H9 (cell line): ENCODE data around the gene PLXNC1. TPM values are rescaled to one million over a fixed set of nuclear protein-coding genes. Genes with fewer than 3 reads are reported as not detected.

Source experiments
- DNase-seq: peaks from one replicate; pipeline ENCODE4 v3.0.0-alpha.2; 2017
- H2AFZ ChIP-seq: one replicate; pipeline ENCODE4 v1.6.1; 2013; ENCODE audit warnings: mild to moderate bottlenecking, low read length, control low read depth, moderate library complexity
- H2AK5ac ChIP-seq: 2 replicates; pipeline ENCODE4 v1.6.1; 2013; ENCODE audit warnings: low read length, control low read depth, mixed read lengths; ENCODE audit not compliant: insufficient read length
- H2BK120ac ChIP-seq: one replicate; pipeline ENCODE4 v1.6.1; 2013; ENCODE audit warnings: low read depth, mild to moderate bottlenecking, low read length, control low read depth, inconsistent platforms; ENCODE audit not compliant: poor library complexity, severe bottlenecking
- H2BK12ac ChIP-seq: 2 replicates; pipeline ENCODE4 v1.6.1; 2013; ENCODE audit warnings: low read length, control low read depth, mixed read lengths, low read depth; ENCODE audit not compliant: insufficient read length
- H2BK15ac ChIP-seq: 2 replicates; pipeline ENCODE4 v1.6.1; 2013; ENCODE audit warnings: low read depth, low read length, control low read depth
- H2BK20ac ChIP-seq: one replicate; pipeline ENCODE4 v1.6.1; 2013; ENCODE audit warnings: low read depth, mild to moderate bottlenecking, low read length, control low read depth, inconsistent platforms; ENCODE audit not compliant: poor library complexity, severe bottlenecking
- H2BK5ac ChIP-seq: 2 replicates; pipeline ENCODE4 v1.6.1; 2013; ENCODE audit warnings: low read length, control low read depth, mixed read lengths; ENCODE audit not compliant: insufficient read length
- H3K14ac ChIP-seq: 2 replicates; pipeline ENCODE4 v1.6.1; 2013; ENCODE audit warnings: low read length, control low read depth; ENCODE audit not compliant: insufficient read depth
- H3K18ac ChIP-seq: 2 replicates; pipeline ENCODE4 v1.6.1; 2013; ENCODE audit warnings: low read depth, mild to moderate bottlenecking, mixed read lengths, low read length, control low read depth; ENCODE audit not compliant: insufficient read length
- H3K23ac ChIP-seq: 2 replicates; pipeline ENCODE4 v1.6.1; 2013; ENCODE audit warnings: low read length, control low read depth, mixed read lengths, low read depth; ENCODE audit not compliant: insufficient read length
- H3K23me2 ChIP-seq: 2 replicates; pipeline ENCODE4 v1.6.1; 2013; ENCODE audit warnings: low read depth, mild to moderate bottlenecking, mixed read lengths, low read length, control low read depth; ENCODE audit not compliant: insufficient read length, poor library complexity, severe bottlenecking
- H3K27ac ChIP-seq: 2 replicates; pipeline ENCODE4 v1.5.1; 2013; ENCODE audit warnings: low read length, control low read depth, mixed read lengths, low read depth; ENCODE audit not compliant: insufficient read length
- H3K27me3 ChIP-seq: 2 replicates; pipeline ENCODE4 v1.6.1; 2013; ENCODE audit warnings: low read length, control low read depth, inconsistent platforms; ENCODE audit not compliant: insufficient read depth
- H3K4ac ChIP-seq: 2 replicates; pipeline ENCODE4 v1.6.1; 2013; ENCODE audit warnings: low read depth, mild to moderate bottlenecking, control low read depth, inconsistent platforms, low read length, moderate library complexity
- H3K4me1 ChIP-seq: 2 replicates; pipeline ENCODE4 v1.6.1; 2013; ENCODE audit warnings: low read length, control low read depth, inconsistent platforms; ENCODE audit not compliant: insufficient read depth
- H3K4me2 ChIP-seq: 2 replicates; pipeline ENCODE4 v1.6.1; 2013; ENCODE audit warnings: low read length, control low read depth, mixed read lengths; ENCODE audit not compliant: insufficient read length, insufficient read depth
- H3K56ac ChIP-seq: 2 replicates; pipeline ENCODE4 v1.6.1; 2013; ENCODE audit warnings: low read depth, mild to moderate bottlenecking, mixed read lengths, low read length, control low read depth; ENCODE audit not compliant: insufficient read length
- H3K79me1 ChIP-seq: 2 replicates; pipeline ENCODE4 v1.6.1; 2013; ENCODE audit warnings: low read depth, mild to moderate bottlenecking, moderate library complexity, low read length, control low read depth, inconsistent platforms; ENCODE audit not compliant: insufficient read depth, poor library complexity, severe bottlenecking
- H3K79me2 ChIP-seq: 2 replicates; pipeline ENCODE4 v1.6.1; 2013; ENCODE audit warnings: low read length, control low read depth, inconsistent platforms; ENCODE audit not compliant: insufficient read depth
- H3K9ac ChIP-seq: 2 replicates; pipeline ENCODE4 v1.6.1; 2013; ENCODE audit warnings: low read length, control low read depth, mixed read lengths; ENCODE audit not compliant: insufficient read length; ENCODE audit errors: extremely low read depth
- H3K9me3 ChIP-seq: one replicate; pipeline ENCODE4 v1.6.1; 2013; ENCODE audit warnings: low read depth, low read length, inconsistent platforms; ENCODE audit not compliant: control insufficient read depth
- H3T11ph ChIP-seq: one replicate; pipeline ENCODE4 v1.6.1; 2013; ENCODE audit warnings: mild to moderate bottlenecking, low read length, control low read depth, inconsistent platforms
- H4K20me1 ChIP-seq: one replicate; pipeline ENCODE4 v1.6.1; 2013; ENCODE audit not compliant: control insufficient read depth, insufficient read length, insufficient read depth
- H4K5ac ChIP-seq: 2 replicates; pipeline ENCODE4 v1.6.1; 2013; ENCODE audit warnings: low read depth, mild to moderate bottlenecking, mixed read lengths, low read length, control low read depth; ENCODE audit not compliant: insufficient read length
- H4K8ac ChIP-seq: replicated peaks from 2 replicates; pipeline ENCODE4 v1.6.1; 2013; ENCODE audit warnings: low read length, control low read depth, mixed read lengths, low read depth; ENCODE audit not compliant: insufficient read length
- H4K91ac ChIP-seq: 2 replicates; pipeline ENCODE4 v1.6.1; 2013; ENCODE audit warnings: low read depth, mild to moderate bottlenecking, moderate library complexity, mixed read lengths, low read length, control low read depth; ENCODE audit not compliant: insufficient read length
- H3K27ac Mint-ChIP-seq, 3 experiments: 2 replicates in 2 of 3; 3 replicates in 1 of 3; pipeline ENCODE4 v1.8.0; 2020 to 2021; ENCODE audit warnings: mixed read lengths in 3 of 3, mild to moderate bottlenecking in 1 of 3, moderate library complexity in 1 of 3
- H3K27me3 Mint-ChIP-seq: 2 replicates; pipeline ENCODE4 v1.8.0; 2021; ENCODE audit warnings: low read depth, mild to moderate bottlenecking, moderate library complexity, mixed read lengths
- H3K36me3 Mint-ChIP-seq, 3 experiments: 2 replicates in 2 of 3; 3 replicates in 1 of 3; pipeline ENCODE4 v1.8.0; 2020 to 2021; ENCODE audit warnings: low read depth in 3 of 3, mixed read lengths in 3 of 3; ENCODE audit not compliant: insufficient read depth in 1 of 3
- H3K4me1 Mint-ChIP-seq, 2 experiments: 2 replicates each; pipeline ENCODE4 v1.8.0; 2020; ENCODE audit warnings: mixed read lengths in 2 of 2
- H3K4me3 Mint-ChIP-seq, 2 experiments: 2 replicates in 1 of 2; 3 replicates in 1 of 2; pipeline ENCODE4 v1.8.0; 2020 to 2021; ENCODE audit warnings: mild to moderate bottlenecking in 2 of 2, mixed read lengths in 2 of 2, moderate library complexity in 1 of 2
- H3K9me3 Mint-ChIP-seq, 2 experiments: 2 replicates in 1 of 2; 3 replicates in 1 of 2; pipeline ENCODE4 v1.8.0; 2020; ENCODE audit warnings: mild to moderate bottlenecking in 2 of 2, mixed read lengths in 2 of 2, moderate library complexity in 1 of 2
- WGBS: extraction: QIAGEN DNeasy Blood & Tissue Kit; methylation state at CpG from one replicate; pipeline ENCODE4 v1.1.7; 2013; ENCODE audit warnings: missing lambda C conversion rate, low lambda C conversion rate, mixed read lengths; ENCODE audit not compliant: insufficient read length; ENCODE audit errors: extremely low coverage; 5-methylcytosine and 5-hydroxymethylcytosine counted together
- total RNA-seq: library from RNA; stranded (reverse); gene quantifications from 2 replicates; pipeline ENCODE4 v1.2.1, GENCODE V29; 2021
- TF ChIP-seq, protein P1 (sequence below): fragments of 200-600 bp; sonication (generic); conservative IDR thresholded peaks from 3 replicates; pipeline ENCODE4 v1.8.0; 2021; ENCODE audit warnings: antibody characterized with exemption, mild to moderate bottlenecking

PLXNC1 gene
- total RNA-seq, 1 experiment from 2014 or later = 1.2 TPM

DNA sequence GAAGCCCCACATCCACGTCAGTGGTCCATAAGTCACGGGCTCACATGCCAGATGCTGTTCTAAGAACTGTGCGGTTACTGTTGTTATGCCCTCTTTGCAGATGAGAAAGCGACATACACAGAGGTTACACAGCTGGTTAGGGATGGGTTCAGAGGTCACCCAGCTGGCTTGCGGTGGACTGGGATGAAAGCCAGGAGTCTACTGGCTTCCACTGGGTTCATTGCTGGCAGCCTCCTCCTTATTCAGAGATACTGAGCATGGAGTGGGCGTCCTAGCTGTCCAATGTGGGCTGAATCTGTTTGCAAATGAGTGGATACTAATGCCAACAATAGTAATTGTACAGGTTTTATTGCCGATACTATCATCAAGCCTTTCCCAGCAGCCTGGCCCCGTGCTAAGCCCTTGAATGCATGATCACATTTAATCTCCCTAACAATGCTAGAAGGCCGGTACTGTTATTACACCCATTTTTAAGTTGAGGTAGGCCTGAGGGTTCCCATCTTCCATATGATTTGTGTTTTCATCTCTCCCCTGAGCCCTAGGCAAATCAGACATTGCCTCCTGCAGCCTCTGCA is 129.1 kb downstream of the PLXNC1 start:
- H3K9me3 ChIP-seq = no peaks in the 10 kb centered on the region
- H2BK5ac ChIP-seq = no peak overlapping the region
- H4K8ac ChIP-seq = no peak overlapping the region
- no peak overlapping the region for H2BK12ac ChIP-seq
- Mint-ChIP-seq H3K9me3 (no peaks in the 10 kb centered on the region), H3K27me3 (no peaks in the 10 kb centered on the region), H3K27ac (no peak overlapping the region), H3K4me1 (peaks cover 6 to 8% of the 10 kb centered on the region in 2 experiments), H3K36me3 (no peaks in the 10 kb centered on the region; a peak in 2 of 7 replicates), H3K4me3 (no peak overlapping the region)
- H3K23me2 ChIP-seq = no peaks in the 10 kb centered on the region
- H3K27me3 ChIP-seq = no peaks in the 10 kb centered on the region
- H2BK20ac ChIP-seq = no peak overlapping the region
- TF ChIP-seq, protein P1, sequence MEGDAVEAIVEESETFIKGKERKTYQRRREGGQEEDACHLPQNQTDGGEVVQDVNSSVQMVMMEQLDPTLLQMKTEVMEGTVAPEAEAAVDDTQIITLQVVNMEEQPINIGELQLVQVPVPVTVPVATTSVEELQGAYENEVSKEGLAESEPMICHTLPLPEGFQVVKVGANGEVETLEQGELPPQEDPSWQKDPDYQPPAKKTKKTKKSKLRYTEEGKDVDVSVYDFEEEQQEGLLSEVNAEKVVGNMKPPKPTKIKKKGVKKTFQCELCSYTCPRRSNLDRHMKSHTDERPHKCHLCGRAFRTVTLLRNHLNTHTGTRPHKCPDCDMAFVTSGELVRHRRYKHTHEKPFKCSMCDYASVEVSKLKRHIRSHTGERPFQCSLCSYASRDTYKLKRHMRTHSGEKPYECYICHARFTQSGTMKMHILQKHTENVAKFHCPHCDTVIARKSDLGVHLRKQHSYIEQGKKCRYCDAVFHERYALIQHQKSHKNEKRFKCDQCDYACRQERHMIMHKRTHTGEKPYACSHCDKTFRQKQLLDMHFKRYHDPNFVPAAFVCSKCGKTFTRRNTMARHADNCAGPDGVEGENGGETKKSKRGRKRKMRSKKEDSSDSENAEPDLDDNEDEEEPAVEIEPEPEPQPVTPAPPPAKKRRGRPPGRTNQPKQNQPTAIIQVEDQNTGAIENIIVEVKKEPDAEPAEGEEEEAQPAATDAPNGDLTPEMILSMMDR = no peak
- no peak overlapping the region for H3K4ac ChIP-seq
- H4K20me1 ChIP-seq = no peaks in the 10 kb centered on the region
- no peak overlapping the region for H3K56ac ChIP-seq
- no peak for DNase-seq
- H3K79me2 ChIP-seq = no peaks in the 10 kb centered on the region
- no CpG with 5 or more reads among the region's 9 CpGs for WGBS
- H3K14ac ChIP-seq = peak overlapping the region; percentile 30; the same call in 1 of the 2 replicates
- no peak overlapping the region for H3K18ac ChIP-seq
- no peak overlapping the region for H2BK15ac ChIP-seq
- H3K4me1 ChIP-seq = no peaks in the 10 kb centered on the region
- no peaks in the 10 kb centered on the region for H3K79me1 ChIP-seq
- H3K27ac ChIP-seq = no peak overlapping the region
- H3T11ph ChIP-seq = no peak overlapping the region
- no peak overlapping the region for H3K9ac ChIP-seq
- no peak overlapping the region for H2AFZ ChIP-seq
- H4K91ac ChIP-seq = no peak overlapping the region
- H4K5ac ChIP-seq = no peak overlapping the region
- no peak overlapping the region for H3K4me2 ChIP-seq
- H2BK120ac ChIP-seq = no peak overlapping the region
- no peak overlapping the region for H2AK5ac ChIP-seq
- H3K23ac ChIP-seq = no peak overlapping the region
